Skeletal muscle tissue (tissue), 4 donors: ENCODE results near the gene RADIL. TPM values are rescaled to one million over a fixed set of nuclear protein-coding genes. Genes with fewer than 3 reads are reported as not detected.

Experiments
- H3K27ac ChIP-seq: one replicate; pipeline ENCODE4 v1.7.0; 2013; ENCODE audit warnings: mild to moderate bottlenecking, low read depth, low read length, inconsistent platforms
- H3K27me3 ChIP-seq, 3 donors: one replicate each; pipeline ENCODE4 v1.7.0; 2013; ENCODE audit warnings: low read length in 3 of 3; ENCODE audit not compliant: control insufficient read depth in 3 of 3, insufficient read depth in 3 of 3
- H3K36me3 ChIP-seq, 3 donors: one replicate each; pipeline ENCODE4 v1.7.0; 2013; ENCODE audit warnings: low read length in 3 of 3; ENCODE audit not compliant: control insufficient read depth in 3 of 3, insufficient read depth in 3 of 3
- H3K4me1 ChIP-seq, 3 donors: one replicate each; pipeline ENCODE4 v1.7.0; 2013; ENCODE audit warnings: low read length in 3 of 3, mild to moderate bottlenecking in 3 of 3; ENCODE audit not compliant: control insufficient read depth in 3 of 3, insufficient read depth in 3 of 3
- H3K4me3 ChIP-seq, 3 donors: one replicate each; pipeline ENCODE4 v1.7.0; 2013; ENCODE audit warnings: low read length in 3 of 3
- H3K9ac ChIP-seq, 3 donors: one replicate each; pipeline ENCODE4 v1.7.0; 2013; ENCODE audit warnings: low read length in 3 of 3, mild to moderate bottlenecking in 3 of 3, moderate library complexity in 2 of 3, low read depth in 1 of 3
- H3K9me3 ChIP-seq, 3 donors: one replicate each; pipeline ENCODE4 v1.7.0; 2013; ENCODE audit warnings: low read length in 3 of 3; ENCODE audit not compliant: control insufficient read depth in 3 of 3
- total RNA-seq: library from RNA; depleted of rRNA; stranded (reverse); fragments of >200 nt; gene quantifications from one replicate; pipeline ENCODE4 v1.2.3, GENCODE V29; 2014
- donor health status: Osteomylitis.

RADIL gene
- total RNA-seq, 1 donor from 2014 or later: 1.0 TPM

GRCh38 chr7:4770886-4771285, 112.6 kb downstream of the RADIL start:
- no peak overlapping the region for H3K27ac ChIP-seq
- H3K4me1 ChIP-seq: peaks cover 15 to 31% (median 24%) of the 10 kb centered on the region in 3 donors
- no peak overlapping the region for H3K4me3 ChIP-seq
- no peak overlapping the region for H3K9ac ChIP-seq
- H3K27me3 ChIP-seq: no peaks in the 10 kb centered on the region
- peaks cover 6 to 11% (median 9%) of the 10 kb centered on the region in 3 donors for H3K36me3 ChIP-seq
- H3K9me3 ChIP-seq: no peaks in the 10 kb centered on the region

GRCh38 chr7:4769761-4770160, 113.8 kb downstream of the RADIL start:
- H3K9me3 ChIP-seq: no peaks in the 10 kb centered on the region
- H3K4me1 ChIP-seq: peaks cover 14 to 29% (median 21%) of the 10 kb centered on the region in 3 donors
- no peak overlapping the region for H3K9ac ChIP-seq
- no peak overlapping the region for H3K27ac ChIP-seq
- no peaks in the 10 kb centered on the region for H3K27me3 ChIP-seq
- peaks cover 10 to 14% (median 13%) of the 10 kb centered on the region in 3 donors for H3K36me3 ChIP-seq
- no peak overlapping the region for H3K4me3 ChIP-seq

- H3K27ac ChIP-seq: peak overlapping the region; percentile 68
- no peak overlapping the region for H3K4me3 ChIP-seq
- peak overlapping the region in 2 of 3 donors; percentile 27 to 54 for H3K9ac ChIP-seq
- peaks cover 19 to 21% (median 19%) of the 10 kb centered on the region in 3 donors for H3K36me3 ChIP-seq
- no peaks in the 10 kb centered on the region for H3K9me3 ChIP-seq
- peaks cover 8 to 23% (median 15%) of the 10 kb centered on the region in 3 donors for H3K4me1 ChIP-seq
- no peaks in the 10 kb centered on the region for H3K27me3 ChIP-seq
These were observed 114.6 kb downstream of the RADIL start for GRCh38 chr7:4768597-4769569.

- Histone ChIP-seq H3K4me1 (peaks cover 8 to 23% (median 15%) of the 10 kb centered on the region in 3 donors), H3K36me3 (peaks cover 33 to 40% (median 34%) of the 10 kb centered on the region in 3 donors), H3K27me3 (no peaks in the 10 kb centered on the region), H3K9ac (no peak overlapping the region), H3K4me3 (no peak overlapping the region), H3K27ac (no peak overlapping the region), H3K9me3 (no peaks in the 10 kb centered on the region)
These were observed 116.6 kb downstream of the RADIL start for GRCh38 chr7:4766666-4767519.

- Histone ChIP-seq H3K9ac (no peak overlapping the region), H3K4me3 (no peak overlapping the region), H3K9me3 (no peaks in the 10 kb centered on the region), H3K36me3 (peaks cover 42 to 49% (median 44%) of the 10 kb centered on the region in 3 donors), H3K27ac (no peak overlapping the region), H3K27me3 (no peaks in the 10 kb centered on the region), H3K4me1 (peaks cover 8 to 23% (median 15%) of the 10 kb centered on the region in 3 donors)
These were observed 117.6 kb downstream of the RADIL start for GRCh38 chr7:4765776-4766490.

GRCh38 chr7:4764402-4765007, 119.0 kb downstream of the RADIL start:
- H3K9me3 ChIP-seq: no peaks in the 10 kb centered on the region
- H3K9ac ChIP-seq: no peak overlapping the region
- H3K4me3 ChIP-seq: no peak overlapping the region
- H3K4me1 ChIP-seq: peaks cover 8 to 19% (median 12%) of the 10 kb centered on the region in 3 donors
- no peak overlapping the region for H3K27ac ChIP-seq
- H3K36me3 ChIP-seq: peaks cover 52 to 58% (median 55%) of the 10 kb centered on the region in 3 donors
- no peaks in the 10 kb centered on the region for H3K27me3 ChIP-seq

GRCh38 chr7:4763794-4764185, 119.7 kb downstream of the RADIL start:
- Histone ChIP-seq H3K27ac (no peak overlapping the region), H3K9ac (no peak overlapping the region), H3K4me1 (peaks cover 4 to 12% (median 5%) of the 10 kb centered on the region in 3 donors), H3K27me3 (no peaks in the 10 kb centered on the region), H3K4me3 (no peak overlapping the region), H3K9me3 (no peaks in the 10 kb centered on the region), H3K36me3 (peaks cover 55 to 62% (median 60%) of the 10 kb centered on the region in 3 donors)

- Histone ChIP-seq H3K36me3 (peaks cover 60 to 67% (median 66%) of the 10 kb centered on the region in 3 donors), H3K27ac (no peak overlapping the region), H3K9ac (no peak overlapping the region), H3K27me3 (no peaks in the 10 kb centered on the region), H3K4me3 (no peak overlapping the region), H3K9me3 (no peaks in the 10 kb centered on the region), H3K4me1 (peaks cover 0 to 6% (median 2%) of the 10 kb centered on the region in 3 donors)
These were observed 120.3 kb downstream of the RADIL start for GRCh38 chr7:4763091-4763793.
